ENCODE results near the gene TRMT13.

DNA sequence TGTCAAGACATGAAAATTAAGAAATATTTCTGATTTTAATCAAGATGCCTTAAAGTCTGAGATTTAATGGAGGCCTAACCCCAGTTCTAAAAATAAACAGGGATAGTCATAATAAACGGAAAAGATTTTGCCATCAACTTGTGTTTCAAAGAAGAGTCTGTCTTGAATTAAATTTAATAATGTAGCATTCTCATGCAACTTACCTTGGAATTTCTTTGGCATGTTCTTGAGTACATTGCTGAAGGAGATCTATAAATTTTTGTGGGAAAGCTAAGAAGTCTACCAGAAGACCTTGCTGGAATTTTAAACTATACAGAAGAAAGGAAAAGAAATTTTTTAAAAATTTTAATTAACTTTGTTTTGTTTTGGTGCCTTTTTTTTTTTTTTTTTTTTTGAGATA is 10.8 kb upstream of the TRMT13 start:
- TF ChIP-seq, protein P1, sequence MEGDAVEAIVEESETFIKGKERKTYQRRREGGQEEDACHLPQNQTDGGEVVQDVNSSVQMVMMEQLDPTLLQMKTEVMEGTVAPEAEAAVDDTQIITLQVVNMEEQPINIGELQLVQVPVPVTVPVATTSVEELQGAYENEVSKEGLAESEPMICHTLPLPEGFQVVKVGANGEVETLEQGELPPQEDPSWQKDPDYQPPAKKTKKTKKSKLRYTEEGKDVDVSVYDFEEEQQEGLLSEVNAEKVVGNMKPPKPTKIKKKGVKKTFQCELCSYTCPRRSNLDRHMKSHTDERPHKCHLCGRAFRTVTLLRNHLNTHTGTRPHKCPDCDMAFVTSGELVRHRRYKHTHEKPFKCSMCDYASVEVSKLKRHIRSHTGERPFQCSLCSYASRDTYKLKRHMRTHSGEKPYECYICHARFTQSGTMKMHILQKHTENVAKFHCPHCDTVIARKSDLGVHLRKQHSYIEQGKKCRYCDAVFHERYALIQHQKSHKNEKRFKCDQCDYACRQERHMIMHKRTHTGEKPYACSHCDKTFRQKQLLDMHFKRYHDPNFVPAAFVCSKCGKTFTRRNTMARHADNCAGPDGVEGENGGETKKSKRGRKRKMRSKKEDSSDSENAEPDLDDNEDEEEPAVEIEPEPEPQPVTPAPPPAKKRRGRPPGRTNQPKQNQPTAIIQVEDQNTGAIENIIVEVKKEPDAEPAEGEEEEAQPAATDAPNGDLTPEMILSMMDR (optimal IDR thresholded peaks at IDR 0.05 in 1 of 3, IDR thresholded peaks at IDR 0.05 in 1 of 3, conservative IDR thresholded peaks at IDR 0.05 in 1 of 3; ENCODE audit: extremely low read depth in 1 of 3, insufficient read depth in 2 of 3, low read length in 3 of 3) = no peak
- no peak for TF ChIP-seq EZH2 (IDR thresholded peaks at IDR 0.05; ENCODE audit: low read length)

All from keratinocyte (primary cell).